Measurements from ENCODE around the gene MARVELD1.

The MARVELD1 gene

GRCh38 chr10:97737770-97738265 lies 24.3 kb downstream of the MARVELD1 start:
- Histone ChIP-seq H3K27me3 (ENCODE audit: insufficient read depth, low read length) (no peaks in the 10 kb centered on the region), H3K36me3 (ENCODE audit: insufficient read depth, low read length) (peaks cover 28% of the 10 kb centered on the region), H3K9me3 (ENCODE audit: low read length) (peaks cover 1% of the 10 kb centered on the region), H3K4me3 (ENCODE audit: low read length) (peak overlapping the region; percentile 87), H3K4me1 (ENCODE audit: insufficient read depth, low read length) (peaks cover 12% of the 10 kb centered on the region), H2AFZ (ENCODE audit: low read depth, low read length) (peak overlapping the region; percentile 65)

DNA sequence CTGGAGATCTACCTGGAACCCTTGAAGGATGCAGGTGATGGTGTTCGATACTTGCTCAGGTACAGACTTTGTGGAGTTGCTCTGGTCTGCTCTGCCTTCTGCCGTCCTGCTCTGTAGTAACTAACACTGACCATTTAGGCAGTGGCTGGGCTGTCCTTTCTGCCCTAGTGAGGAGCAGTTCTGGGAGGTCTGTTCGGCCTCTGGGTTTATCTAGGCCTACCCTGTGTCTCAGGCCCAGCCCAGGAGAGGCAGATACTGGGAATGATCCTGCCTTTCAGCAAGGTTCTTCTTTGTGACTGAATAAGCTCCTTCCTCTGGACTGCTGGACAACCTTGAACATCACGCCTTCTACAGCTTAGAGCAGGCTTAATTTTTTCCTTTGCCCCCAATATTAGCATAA lies 25.1 kb downstream of the MARVELD1 start:
- Histone ChIP-seq H3K36me3 (ENCODE audit: insufficient read depth, low read length) (peaks cover 36% of the 10 kb centered on the region), H3K9me3 (ENCODE audit: low read length) (peaks cover 2% of the 10 kb centered on the region), H3K27me3 (ENCODE audit: insufficient read depth, low read length) (no peaks in the 10 kb centered on the region), H3K4me3 (ENCODE audit: low read length) (peak overlapping the region; percentile 87), H2AFZ (ENCODE audit: low read depth, low read length) (no peak overlapping the region), H3K4me1 (ENCODE audit: insufficient read depth, low read length) (peaks cover 12% of the 10 kb centered on the region)

DNA sequence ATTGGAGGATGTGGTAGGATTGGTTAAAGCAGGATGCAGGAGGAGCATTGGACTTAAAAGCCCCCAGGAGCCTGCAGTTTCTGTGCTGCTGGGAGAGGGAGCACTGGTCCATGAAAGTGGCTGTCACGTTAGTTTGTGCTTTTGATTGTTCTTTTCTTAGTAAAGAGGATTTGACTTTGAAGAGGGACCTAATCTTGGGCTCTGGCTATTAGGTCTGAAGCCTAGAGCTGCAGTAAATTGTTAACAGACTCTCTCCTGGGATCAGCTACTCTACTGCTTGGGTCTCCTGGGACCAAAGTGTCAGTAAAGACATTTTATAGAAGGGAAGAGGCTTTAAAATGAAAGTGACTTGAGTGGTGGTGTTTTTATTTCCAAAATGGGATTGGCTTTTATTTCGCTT lies 27.1 kb downstream of the MARVELD1 start:
- Histone ChIP-seq H3K9me3 (ENCODE audit: low read length) (peaks cover 2% of the 10 kb centered on the region), H3K36me3 (ENCODE audit: insufficient read depth, low read length) (peaks cover 53% of the 10 kb centered on the region), H3K4me3 (ENCODE audit: low read length) (no peak overlapping the region), H2AFZ (ENCODE audit: low read depth, low read length) (no peak overlapping the region), H3K27me3 (ENCODE audit: insufficient read depth, low read length) (no peaks in the 10 kb centered on the region), H3K4me1 (ENCODE audit: insufficient read depth, low read length) (peaks cover 12% of the 10 kb centered on the region)

GRCh38 chr10:97743169-97743943 lies 29.8 kb downstream of the MARVELD1 start:
- H3K27me3 ChIP-seq (ENCODE audit: insufficient read depth, low read length), result no peaks in the 10 kb centered on the region
- peaks cover 3% of the 10 kb centered on the region for H3K4me1 ChIP-seq (ENCODE audit: insufficient read depth, low read length)
- no peak overlapping the region for H2AFZ ChIP-seq (ENCODE audit: low read depth, low read length)
- H3K9me3 ChIP-seq (ENCODE audit: low read length), result peaks cover 2% of the 10 kb centered on the region
- H3K4me3 ChIP-seq (ENCODE audit: low read length), result no peak overlapping the region
- H3K36me3 ChIP-seq (ENCODE audit: insufficient read depth, low read length), result peaks cover 69% of the 10 kb centered on the region

- Histone ChIP-seq H3K4me1 (ENCODE audit: insufficient read depth, low read length) (no peaks in the 10 kb centered on the region), H2AFZ (ENCODE audit: low read depth, low read length) (no peak overlapping the region), H3K9me3 (ENCODE audit: low read length) (peaks cover 2% of the 10 kb centered on the region), H3K36me3 (ENCODE audit: insufficient read depth, low read length) (peaks cover 73% of the 10 kb centered on the region), H3K27me3 (ENCODE audit: insufficient read depth, low read length) (no peaks in the 10 kb centered on the region), H3K4me3 (ENCODE audit: low read length) (no peak overlapping the region)
Measured at GRCh38 chr10:97744405-97745035, 31.0 kb downstream of the MARVELD1 start.

DNA sequence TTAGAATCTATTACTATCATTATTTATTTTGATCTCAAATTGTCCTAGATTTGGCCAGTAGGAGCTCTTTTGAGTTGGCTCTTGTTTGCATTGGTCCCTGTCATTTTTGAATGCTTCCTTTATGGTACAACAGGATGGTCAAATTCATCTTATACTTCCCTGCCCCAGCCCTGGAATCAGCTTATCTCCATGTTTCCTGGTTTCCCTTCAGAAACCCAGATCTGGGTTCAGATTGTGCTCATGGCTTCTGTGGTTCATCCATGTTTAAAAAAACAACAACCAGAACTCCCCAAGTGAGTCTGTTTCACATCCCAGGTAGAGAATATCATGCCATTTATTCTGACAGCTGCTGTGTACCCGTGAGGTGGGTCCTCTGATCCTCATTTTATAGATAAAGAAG lies 34.0 kb downstream of the MARVELD1 start:
- peaks cover 82% of the 10 kb centered on the region for H3K36me3 ChIP-seq (ENCODE audit: insufficient read depth, low read length)
- H2AFZ ChIP-seq (ENCODE audit: low read depth, low read length), result no peak overlapping the region
- no peaks in the 10 kb centered on the region for H3K27me3 ChIP-seq (ENCODE audit: insufficient read depth, low read length)

GRCh38 chr10:97748116-97748515 lies 34.6 kb downstream of the MARVELD1 start:
- no peak overlapping the region for H2AFZ ChIP-seq (ENCODE audit: low read depth, low read length)
- peaks cover 82% of the 10 kb centered on the region for H3K36me3 ChIP-seq (ENCODE audit: insufficient read depth, low read length)
- H3K4me1 ChIP-seq (ENCODE audit: insufficient read depth, low read length), result no peaks in the 10 kb centered on the region
- H3K4me3 ChIP-seq (ENCODE audit: low read length), result no peak overlapping the region
- no peaks in the 10 kb centered on the region for H3K27me3 ChIP-seq (ENCODE audit: insufficient read depth, low read length)
- no peaks in the 10 kb centered on the region for H3K9me3 ChIP-seq (ENCODE audit: low read length)

More for the DNA sequence above, 34.0 kb downstream of the MARVELD1 start:
- peaks cover 2% of the 10 kb centered on the region for H3K9me3 ChIP-seq (ENCODE audit: low read length)
- H3K4me3 ChIP-seq (ENCODE audit: low read length), result no peak overlapping the region
- H3K4me1 ChIP-seq (ENCODE audit: insufficient read depth, low read length), result no peaks in the 10 kb centered on the region

DNA sequence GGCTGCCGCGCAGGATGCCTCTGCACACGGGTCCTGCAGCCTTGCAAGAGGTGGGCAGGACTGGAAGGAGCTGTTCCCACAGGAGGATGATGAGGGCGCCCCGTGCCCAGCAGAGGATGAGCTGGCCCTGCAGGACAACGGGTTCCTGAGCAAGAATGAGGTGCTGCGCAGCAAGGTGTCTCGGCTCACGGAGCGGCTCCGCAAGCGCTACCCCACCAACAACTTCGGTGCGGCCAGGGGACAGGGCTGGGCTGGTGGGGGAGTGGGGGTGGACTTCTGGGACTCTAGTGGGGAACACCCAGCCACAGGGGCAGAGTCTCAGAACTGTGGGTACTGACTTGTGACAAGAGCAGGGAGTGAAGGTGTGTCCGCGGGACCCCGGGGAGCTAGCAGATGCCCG lies 39.4 kb downstream of the MARVELD1 start:
- Histone ChIP-seq H3K4me1 (ENCODE audit: insufficient read depth, low read length) (no peaks in the 10 kb centered on the region), H3K36me3 (ENCODE audit: insufficient read depth, low read length) (peaks cover 89% of the 10 kb centered on the region), H3K4me3 (ENCODE audit: low read length) (no peak overlapping the region)

GRCh38 chr10:97754726-97755125 lies 41.2 kb downstream of the MARVELD1 start:
- no peaks in the 10 kb centered on the region for H3K4me1 ChIP-seq (ENCODE audit: insufficient read depth, low read length)
- H3K9me3 ChIP-seq (ENCODE audit: low read length), result no peaks in the 10 kb centered on the region
- peaks cover 73% of the 10 kb centered on the region for H3K36me3 ChIP-seq (ENCODE audit: insufficient read depth, low read length)

More for the DNA sequence above, 39.4 kb downstream of the MARVELD1 start:
- no peaks in the 10 kb centered on the region for H3K9me3 ChIP-seq (ENCODE audit: low read length)
- H2AFZ ChIP-seq (ENCODE audit: low read depth, low read length), result no peak overlapping the region
- no peaks in the 10 kb centered on the region for H3K27me3 ChIP-seq (ENCODE audit: insufficient read depth, low read length)

GRCh38 chr10:97755718-97756117 lies 42.2 kb downstream of the MARVELD1 start:
- no peaks in the 10 kb centered on the region for H3K27me3 ChIP-seq (ENCODE audit: insufficient read depth, low read length)
- H3K4me1 ChIP-seq (ENCODE audit: insufficient read depth, low read length), result no peaks in the 10 kb centered on the region
- no peak overlapping the region for H3K4me3 ChIP-seq (ENCODE audit: low read length)
- no peak overlapping the region for H2AFZ ChIP-seq (ENCODE audit: low read depth, low read length)
- H3K36me3 ChIP-seq (ENCODE audit: insufficient read depth, low read length), result peaks cover 70% of the 10 kb centered on the region
- H3K9me3 ChIP-seq (ENCODE audit: low read length), result no peaks in the 10 kb centered on the region

More at GRCh38 chr10:97754726-97755125, 41.2 kb downstream of the MARVELD1 start:
- no peak overlapping the region for H2AFZ ChIP-seq (ENCODE audit: low read depth, low read length)
- no peak overlapping the region for H3K4me3 ChIP-seq (ENCODE audit: low read length)
- no peaks in the 10 kb centered on the region for H3K27me3 ChIP-seq (ENCODE audit: insufficient read depth, low read length)

- H3K4me1 ChIP-seq (ENCODE audit: insufficient read depth, low read length), result no peaks in the 10 kb centered on the region
- peaks cover 54% of the 10 kb centered on the region for H3K36me3 ChIP-seq (ENCODE audit: insufficient read depth, low read length)
- H3K4me3 ChIP-seq (ENCODE audit: low read length), result no peak overlapping the region
- H3K9me3 ChIP-seq (ENCODE audit: low read length), result no peaks in the 10 kb centered on the region
- H3K27me3 ChIP-seq (ENCODE audit: insufficient read depth, low read length), result no peaks in the 10 kb centered on the region
- H2AFZ ChIP-seq (ENCODE audit: low read depth, low read length), result no peak overlapping the region
Measured at GRCh38 chr10:97757471-97757870, 43.9 kb downstream of the MARVELD1 start.

- no peaks in the 10 kb centered on the region for H3K4me1 ChIP-seq (ENCODE audit: insufficient read depth, low read length)
- H3K4me3 ChIP-seq (ENCODE audit: low read length), result no peak overlapping the region
- H3K9me3 ChIP-seq (ENCODE audit: low read length), result no peaks in the 10 kb centered on the region
- peaks cover 38% of the 10 kb centered on the region for H3K36me3 ChIP-seq (ENCODE audit: insufficient read depth, low read length)
- no peak overlapping the region for H2AFZ ChIP-seq (ENCODE audit: low read depth, low read length)
- no peaks in the 10 kb centered on the region for H3K27me3 ChIP-seq (ENCODE audit: insufficient read depth, low read length)
Measured at GRCh38 chr10:97759158-97759887, 45.8 kb downstream of the MARVELD1 start.

- Histone ChIP-seq H3K4me1 (ENCODE audit: insufficient read depth, low read length) (no peaks in the 10 kb centered on the region), H2AFZ (ENCODE audit: low read depth, low read length) (no peak overlapping the region), H3K9me3 (ENCODE audit: low read length) (no peaks in the 10 kb centered on the region), H3K27me3 (ENCODE audit: insufficient read depth, low read length) (no peaks in the 10 kb centered on the region), H3K4me3 (ENCODE audit: low read length) (no peak overlapping the region), H3K36me3 (ENCODE audit: insufficient read depth, low read length) (peaks cover 32% of the 10 kb centered on the region)
Measured at GRCh38 chr10:97759946-97760345, 46.4 kb downstream of the MARVELD1 start.

All from neuron (in vitro differentiated cells).